GM23338 (cell line): ENCODE results near the gene CACNA1C. TPM values are rescaled to one million over a fixed set of nuclear protein-coding genes. Genes with fewer than 3 reads are reported as not detected.

Experiments used
- ATAC-seq: fragments of 200-7000 bp; cut with Tn5 transposase; 3 replicates; pipeline ENCODE4 v1.9.1; 2020
- DNase-seq: peaks from one replicate; pipeline ENCODE4 v3.0.0-alpha.2; 2015; ENCODE audit warnings: low spot score
- H2AFZ ChIP-seq: fragments of 200-600 bp; sonication (generic); 2 replicates; pipeline ENCODE4 v1.8.0; 2016; ENCODE audit warnings: antibody characterized with exemption, mild to moderate bottlenecking, moderate library complexity
- H3F3A ChIP-seq: fragments of 200-600 bp; sonication (generic); replicated peaks from 2 replicates; pipeline ENCODE4 v1.8.0; 2017; ENCODE audit warnings: antibody characterized with exemption, mixed run types, low read depth
- H3K27ac ChIP-seq: fragments of 200-600 bp; sonication (generic); 2 replicates; pipeline ENCODE4 v1.6.1; 2016; ENCODE audit warnings: low read depth
- H3K27me3 ChIP-seq: fragments of 200-600 bp; sonication (generic); 2 replicates; pipeline ENCODE4 v1.8.0; 2016; ENCODE audit warnings: mild to moderate bottlenecking, mixed run types, moderate library complexity; ENCODE audit not compliant: insufficient read depth
- H3K36me3 ChIP-seq: fragments of 200-600 bp; sonication (generic); 2 replicates; pipeline ENCODE4 v1.8.0; 2016; ENCODE audit warnings: mild to moderate bottlenecking; ENCODE audit not compliant: insufficient read depth
- H3K4me1 ChIP-seq: fragments of 200-600 bp; sonication (generic); 2 replicates; pipeline ENCODE4 v1.8.0; 2016; ENCODE audit warnings: mild to moderate bottlenecking, moderate library complexity; ENCODE audit not compliant: insufficient read depth
- H3K4me2 ChIP-seq: fragments of 200-600 bp; sonication (generic); 2 replicates; pipeline ENCODE4 v1.7.1; 2017; ENCODE audit warnings: mixed run types
- H3K4me3 ChIP-seq: fragments of 200-600 bp; sonication (generic); 2 replicates; pipeline ENCODE4 v1.6.1; 2016; ENCODE audit warnings: mixed run types
- H3K79me2 ChIP-seq: fragments of 200-600 bp; sonication (generic); replicated peaks from 2 replicates; pipeline ENCODE4 v1.8.0; 2017; ENCODE audit warnings: mild to moderate bottlenecking; ENCODE audit not compliant: insufficient read depth
- H3K9me2 ChIP-seq: fragments of 200-600 bp; sonication (generic); 2 replicates; pipeline ENCODE4 v1.8.0; 2017; ENCODE audit not compliant: insufficient read depth
- H4K20me1 ChIP-seq: fragments of 200-600 bp; sonication (generic); replicated peaks from 2 replicates; pipeline ENCODE4 v1.8.0; 2017; ENCODE audit warnings: mild to moderate bottlenecking; ENCODE audit not compliant: insufficient read depth
- H3K27ac Mint-ChIP-seq: 2 replicates; pipeline ENCODE4 v1.8.0; 2020; ENCODE audit warnings: inconsistent platforms, mild to moderate bottlenecking, moderate library complexity, mixed read lengths
- H3K27me3 Mint-ChIP-seq: 3 replicates; pipeline ENCODE4 v1.8.0; 2022; ENCODE audit warnings: low read depth, mild to moderate bottlenecking, moderate library complexity, mixed read lengths, inconsistent platforms; ENCODE audit not compliant: insufficient read depth, poor library complexity
- H3K36me3 Mint-ChIP-seq: 3 replicates; pipeline ENCODE4 v1.8.0; 2021; ENCODE audit warnings: low read depth, mild to moderate bottlenecking, inconsistent platforms, moderate library complexity, mixed read lengths
- H3K4me1 Mint-ChIP-seq: 3 replicates; pipeline ENCODE4 v1.8.0; 2020; ENCODE audit warnings: mild to moderate bottlenecking, inconsistent platforms, mixed read lengths
- H3K4me3 Mint-ChIP-seq: 3 replicates; pipeline ENCODE4 v1.8.0; 2021; ENCODE audit warnings: moderate library complexity, mild to moderate bottlenecking, inconsistent platforms, mixed read lengths
- H3K9me3 Mint-ChIP-seq: 3 replicates; pipeline ENCODE4 v1.8.0; 2020; ENCODE audit warnings: moderate library complexity, mild to moderate bottlenecking, inconsistent platforms, mixed read lengths
- CREB1 ChIP-seq: fragments of 250-450 bp; sonication (Bioruptor Pico); IDR thresholded peaks from 2 replicates; pipeline ENCODE4 v1.5.0; 2020; ENCODE audit warnings: low read depth, mild to moderate bottlenecking, moderate library complexity
- CTCF ChIP-seq, 2 experiments: fragments of 200-600 bp in 1 of 2; sonication (generic) in 1 of 2; conservative IDR thresholded peaks; 2 replicates each; pipeline versions ENCODE4 v1.5.1 to v1.6.1; 2016 to 2017; ENCODE audit warnings: antibody characterized with exemption in 2 of 2, low read depth in 2 of 2, mild to moderate bottlenecking in 2 of 2, moderate library complexity in 1 of 2
- ETS1 ChIP-seq: IDR thresholded peaks from 2 replicates; pipeline ENCODE4 v1.6.1; 2016; ENCODE audit warnings: antibody characterized with exemption
- EZH2 ChIP-seq: fragments of 200-600 bp; sonication (generic); IDR thresholded peaks from one replicate; pipeline ENCODE4 v1.8.0; 2017; ENCODE audit warnings: antibody characterized with exemption, mild to moderate bottlenecking, low read depth; ENCODE audit not compliant: unreplicated experiment
- EZH2phosphoT487 ChIP-seq: fragments of 200-600 bp; sonication (generic); IDR thresholded peaks from one replicate; pipeline ENCODE4 v1.8.1; 2018; ENCODE audit warnings: antibody characterized with exemption; ENCODE audit not compliant: unreplicated experiment
- JUNB ChIP-seq: IDR thresholded peaks from one replicate; pipeline ENCODE4 v1.6.1; 2016; ENCODE audit warnings: antibody characterized with exemption; ENCODE audit not compliant: unreplicated experiment
- NANOG ChIP-seq: IDR thresholded peaks from 2 replicates; pipeline ENCODE4 v1.6.1; 2016; ENCODE audit warnings: antibody characterized with exemption, borderline replicate concordance
- POLR2AphosphoS5 ChIP-seq: IDR thresholded peaks from 2 replicates; pipeline ENCODE4 v1.6.1; 2016; ENCODE audit warnings: antibody characterized with exemption, low read depth
- REST ChIP-seq: IDR thresholded peaks from one replicate; pipeline ENCODE4 v1.6.1; 2018; ENCODE audit warnings: antibody characterized with exemption; ENCODE audit not compliant: unreplicated experiment
- STAT1 ChIP-seq: IDR thresholded peaks from one replicate; pipeline ENCODE4 v1.6.1; 2016; ENCODE audit warnings: antibody characterized with exemption; ENCODE audit not compliant: unreplicated experiment
- ZNF114 ChIP-seq: fragments of 250-450 bp; sonication (Bioruptor Pico); IDR thresholded peaks from 2 replicates; pipeline ENCODE4 v1.5.0; 2020; ENCODE audit warnings: mild to moderate bottlenecking, moderate library complexity
- ZNF331 ChIP-seq: fragments of 250-450 bp; sonication (Bioruptor Pico); IDR thresholded peaks from 2 replicates; pipeline ENCODE4 v1.5.0; 2020; ENCODE audit warnings: low read depth, mild to moderate bottlenecking, moderate library complexity
- polyA plus RNA-seq: library from polyadenylated mRNA; unstranded; fragments of >200 nt; fragmentation: Nextera tagmentation; extraction: Ambion mirVana; gene quantifications from 2 replicates; pipeline ENCODE4 v1.2.1, GENCODE V29; 2016
- total RNA-seq: library from RNA; depleted of rRNA; stranded (reverse); fragments of >200 nt; shearing (Covaris generic); gene quantifications from 2 replicates; pipeline ENCODE4 v1.2.3, GENCODE V29; 2014

Gene CACNA1C
- total and polyA plus RNA-seq, 2 experiments from 2014 or later, result 0.78 to 2.1 TPM

GRCh38 chr12:2262449-2262848, 209.7 kb downstream of the CACNA1C start (continued):
- TF ChIP-seq POLR2AphosphoS5, result no peak
- no peak for TF ChIP-seq EZH2phosphoT487
- no peak for TF ChIP-seq ETS1
- TF ChIP-seq REST, result no peak
- TF ChIP-seq CTCF (conservative IDR thresholded peaks at IDR 0.05; ENCODE audit: low read depth in 2 of 2), result no peak
- TF ChIP-seq CREB1 (CRISPR knock-in tag), result no peak

DNA sequence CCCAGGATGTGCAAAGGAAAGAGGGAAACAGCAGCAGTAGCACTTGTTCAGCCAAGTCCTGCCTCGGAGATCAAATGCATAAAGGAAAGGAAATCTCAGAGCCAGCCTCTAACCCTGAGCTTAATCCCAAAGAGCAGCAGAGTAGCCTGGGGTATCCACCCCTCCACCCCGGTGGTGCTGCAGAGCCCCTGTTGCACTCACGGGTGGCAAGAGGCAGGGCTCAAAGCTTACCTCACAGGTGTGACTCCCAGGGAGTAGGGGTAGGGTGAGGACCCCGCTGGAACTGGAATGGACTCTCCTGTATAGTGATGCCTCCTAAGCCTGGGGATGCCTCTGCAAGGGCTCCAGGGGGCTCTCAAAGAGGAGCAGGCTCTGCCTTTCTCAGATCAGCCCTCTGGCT, 211.1 kb downstream of the CACNA1C start:
- Histone ChIP-seq H3K36me3 (no peaks in the 10 kb centered on the region), H3K79me2 (no peaks in the 10 kb centered on the region), H3K27ac (no peak overlapping the region), H4K20me1 (no peaks in the 10 kb centered on the region), H3K4me3 (no peak overlapping the region), H3K4me2 (no peak overlapping the region), H3K9me2 (no peaks in the 10 kb centered on the region), H3F3A (no peaks in the 10 kb centered on the region), H3K4me1 (no peaks in the 10 kb centered on the region), H3K27me3 (no peaks in the 10 kb centered on the region), H2AFZ (no peak overlapping the region)
- Mint-ChIP-seq H3K36me3 (no peaks in the 10 kb centered on the region), H3K27me3 (peaks cover 3% of the 10 kb centered on the region), H3K27ac (no peak overlapping the region), H3K4me1 (peaks cover 24% of the 10 kb centered on the region; the same call in 2 of the 3 replicates), H3K9me3 (no peaks in the 10 kb centered on the region), H3K4me3 (no peak overlapping the region)
- ATAC-seq (no peak), DNase-seq (no peak)
- no peak for TF ChIP-seq STAT1
- TF ChIP-seq CREB1 (CRISPR knock-in tag), result no peak
- no peak for TF ChIP-seq ETS1
- TF ChIP-seq POLR2AphosphoS5, result no peak
- no peak for TF ChIP-seq CTCF (conservative IDR thresholded peaks at IDR 0.05; ENCODE audit: low read depth in 2 of 2)
- no peak for TF ChIP-seq ZNF114 (CRISPR knock-in tag)
- no peak for TF ChIP-seq JUNB
- TF ChIP-seq EZH2phosphoT487, result no peak
- no peak for TF ChIP-seq ZNF331 (CRISPR knock-in tag)
- no peak for TF ChIP-seq NANOG
- TF ChIP-seq REST, result no peak
- TF ChIP-seq EZH2, result no peak
